ENCODE data around the gene LRP5.

GRCh38 chr11:68449951-68450350 is 137.6 kb downstream of the LRP5 start:
- TF ChIP-seq, protein P1, sequence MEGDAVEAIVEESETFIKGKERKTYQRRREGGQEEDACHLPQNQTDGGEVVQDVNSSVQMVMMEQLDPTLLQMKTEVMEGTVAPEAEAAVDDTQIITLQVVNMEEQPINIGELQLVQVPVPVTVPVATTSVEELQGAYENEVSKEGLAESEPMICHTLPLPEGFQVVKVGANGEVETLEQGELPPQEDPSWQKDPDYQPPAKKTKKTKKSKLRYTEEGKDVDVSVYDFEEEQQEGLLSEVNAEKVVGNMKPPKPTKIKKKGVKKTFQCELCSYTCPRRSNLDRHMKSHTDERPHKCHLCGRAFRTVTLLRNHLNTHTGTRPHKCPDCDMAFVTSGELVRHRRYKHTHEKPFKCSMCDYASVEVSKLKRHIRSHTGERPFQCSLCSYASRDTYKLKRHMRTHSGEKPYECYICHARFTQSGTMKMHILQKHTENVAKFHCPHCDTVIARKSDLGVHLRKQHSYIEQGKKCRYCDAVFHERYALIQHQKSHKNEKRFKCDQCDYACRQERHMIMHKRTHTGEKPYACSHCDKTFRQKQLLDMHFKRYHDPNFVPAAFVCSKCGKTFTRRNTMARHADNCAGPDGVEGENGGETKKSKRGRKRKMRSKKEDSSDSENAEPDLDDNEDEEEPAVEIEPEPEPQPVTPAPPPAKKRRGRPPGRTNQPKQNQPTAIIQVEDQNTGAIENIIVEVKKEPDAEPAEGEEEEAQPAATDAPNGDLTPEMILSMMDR (IDR thresholded peaks at IDR 0.05), result no peak
- TF ChIP-seq POLR2A (IDR thresholded peaks at IDR 0.05) (no peak), EP300 (IDR thresholded peaks at IDR 0.05) (no peak)

Measured in ovary (tissue), 3 donors.